Putamen (tissue), 1 donor: ENCODE measurements around the gene BEAN1.
"Not testable (repeated sequence)": the region's sequence is repeated elsewhere in the genome, so short reads cannot be mapped to it uniquely, and the experiment has no call there.

Experiments
- DNase-seq: peaks from one replicate; pipeline ENCODE4 v3.0.0-alpha.2; 2016; ENCODE audit warnings: low spot score

Gene BEAN1

DNA sequence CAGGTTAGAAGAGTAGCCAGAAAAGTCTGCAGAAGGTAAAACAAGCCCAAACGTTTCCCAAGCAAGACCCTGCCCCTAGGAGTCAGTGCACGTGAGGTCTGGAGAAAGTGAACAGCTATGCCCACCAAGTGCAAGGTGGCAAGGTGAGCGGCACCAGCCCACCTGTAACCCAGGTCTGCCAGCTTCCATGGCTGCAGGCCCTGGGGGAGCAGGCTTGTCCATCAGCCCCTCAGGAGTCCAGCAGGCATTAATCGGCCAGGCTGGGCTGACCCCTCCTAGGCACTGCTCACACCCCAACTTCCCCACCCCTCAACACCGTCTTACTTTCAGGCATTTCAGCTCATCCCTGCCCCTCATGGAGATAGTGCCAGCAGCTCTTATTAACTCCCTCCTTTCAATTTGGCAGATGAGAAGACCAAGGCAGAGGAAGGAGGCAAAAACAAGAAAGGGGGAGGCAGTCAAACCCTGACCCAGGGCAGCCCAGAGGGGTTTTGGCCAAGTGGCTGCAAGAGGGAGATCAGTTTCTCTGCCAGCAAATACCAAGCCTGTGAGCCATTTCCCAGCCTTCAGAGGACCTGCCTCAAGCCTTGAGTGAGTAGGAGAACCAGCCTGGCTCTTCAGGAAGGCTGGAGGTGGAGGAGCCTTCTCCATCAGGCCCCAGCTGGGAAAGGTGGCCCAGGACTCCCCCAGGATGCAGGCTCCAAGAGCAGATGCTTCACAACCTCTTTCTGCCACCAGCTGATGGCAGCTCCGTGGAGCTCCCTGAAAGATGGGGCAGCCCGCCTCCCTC lies 14.7 kb downstream of the BEAN1 start:
- no peak for DNase-seq

DNA sequence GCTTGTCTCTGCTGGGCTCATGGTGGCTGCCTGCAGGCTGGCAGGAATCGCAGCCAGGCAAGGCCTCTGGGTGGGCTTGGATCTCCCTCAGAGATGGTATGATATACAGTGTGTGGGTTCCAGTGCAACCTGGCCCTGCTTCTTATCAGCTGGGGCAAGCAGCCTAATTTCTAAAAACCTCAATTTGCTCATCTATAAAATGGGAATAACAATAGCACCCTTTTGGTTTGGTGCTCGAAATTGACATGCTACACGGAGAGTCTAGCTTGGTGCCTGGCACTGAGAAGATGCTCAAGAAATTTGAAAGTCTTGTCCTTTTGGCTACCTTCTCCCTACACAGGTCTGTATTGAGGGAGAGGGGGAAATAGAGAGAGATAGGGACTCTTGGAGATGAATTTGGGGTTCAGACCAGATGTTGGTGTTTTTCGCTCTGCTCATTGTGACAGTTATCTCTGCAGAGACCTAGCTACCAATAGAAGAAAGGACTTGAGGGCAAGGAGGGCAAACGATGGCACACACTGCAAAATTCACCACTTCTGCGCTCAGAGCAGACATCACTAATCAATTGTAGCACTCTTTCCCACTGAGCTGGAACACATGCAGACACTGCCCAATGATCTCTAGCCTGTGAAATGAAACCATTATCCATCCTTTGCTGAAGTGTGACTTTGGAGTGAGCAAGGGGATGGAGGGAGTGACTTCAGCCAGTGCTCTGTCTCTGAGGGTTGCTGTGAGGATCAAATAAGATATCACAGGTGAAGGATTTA lies 15.6 kb downstream of the BEAN1 start:
- no peak for DNase-seq

DNA sequence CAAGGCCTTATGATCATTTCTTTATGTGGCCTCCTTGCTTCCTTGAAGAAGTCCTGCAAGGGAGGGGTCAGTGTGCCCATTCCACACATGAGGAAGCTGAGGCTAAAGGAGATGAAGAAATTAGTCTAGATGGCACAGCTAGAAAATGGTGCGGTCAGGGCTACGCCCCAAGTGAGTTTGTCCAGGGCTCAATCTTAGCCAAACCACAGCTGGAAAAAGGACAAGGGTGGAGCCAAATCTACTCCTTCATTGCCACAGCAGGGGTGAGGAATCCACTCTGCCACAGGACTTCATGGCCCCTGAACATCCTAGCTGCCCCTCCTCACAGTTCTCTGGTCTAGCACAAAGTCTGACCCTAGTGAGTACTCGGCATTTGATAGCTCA lies 16.2 kb downstream of the BEAN1 start:
- DNase-seq = no peak

DNA sequence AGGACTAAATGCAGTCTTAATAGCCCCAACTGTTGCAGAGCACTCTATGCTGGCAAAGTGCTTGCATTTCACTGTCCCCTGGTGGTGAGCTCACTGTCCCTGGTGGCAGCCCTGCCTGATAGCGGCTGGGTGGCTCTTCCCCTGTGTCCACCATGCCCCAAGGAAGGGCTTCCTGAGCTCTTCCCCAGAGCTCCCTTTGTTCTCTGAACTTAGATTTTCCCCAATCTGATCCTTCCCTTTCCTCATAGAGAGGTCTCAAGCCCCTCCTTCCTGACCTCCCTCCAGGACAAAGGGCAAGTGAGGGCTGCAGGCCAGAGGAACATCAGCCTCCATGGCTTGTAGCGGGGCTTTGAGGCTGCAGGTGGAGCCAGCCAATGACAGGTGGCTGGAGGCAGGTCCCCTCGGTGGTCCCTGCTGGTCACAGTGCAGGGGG lies 17.0 kb downstream of the BEAN1 start:
- DNase-seq = no peak

DNA sequence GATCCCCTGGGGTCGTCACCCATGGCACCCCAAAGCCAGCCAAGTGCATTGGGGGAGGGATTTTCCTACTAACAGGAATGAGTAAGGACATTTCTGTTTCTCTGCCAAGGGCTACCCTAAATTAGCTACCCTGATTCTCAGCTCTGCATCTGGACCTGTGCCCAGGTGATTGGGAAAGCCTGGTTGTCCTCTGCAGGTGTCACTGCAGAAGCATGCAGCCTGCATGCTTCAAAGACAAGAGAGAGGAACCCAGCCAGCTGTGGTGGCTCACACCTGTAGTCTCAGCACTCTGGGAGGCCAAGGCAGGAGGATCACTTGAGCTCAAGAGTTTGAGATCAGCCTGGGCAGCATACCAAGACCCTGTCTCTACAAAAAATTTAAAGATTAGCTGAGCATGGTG lies 19.6 kb downstream of the BEAN1 start:
- no peak for DNase-seq

DNA sequence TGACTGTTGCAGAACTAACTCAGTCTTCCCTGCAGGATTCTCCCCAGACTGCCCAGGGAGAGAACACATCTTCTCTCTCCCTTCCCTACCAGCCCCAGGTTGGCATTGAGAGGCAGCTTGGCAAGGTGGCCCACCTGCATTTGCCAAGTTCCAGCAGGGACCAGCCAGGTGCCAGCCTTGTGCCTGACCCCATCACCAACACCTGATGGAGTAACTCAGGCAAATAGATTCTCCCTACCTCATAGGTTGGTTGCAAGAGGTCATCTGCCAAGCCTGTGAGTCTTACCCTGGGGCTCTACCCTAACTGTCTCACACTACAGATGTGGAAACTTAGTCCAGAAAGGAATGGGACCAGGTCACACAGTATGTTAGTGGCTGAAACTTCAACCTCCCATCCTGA lies 20.4 kb downstream of the BEAN1 start:
- no peak for DNase-seq

DNA sequence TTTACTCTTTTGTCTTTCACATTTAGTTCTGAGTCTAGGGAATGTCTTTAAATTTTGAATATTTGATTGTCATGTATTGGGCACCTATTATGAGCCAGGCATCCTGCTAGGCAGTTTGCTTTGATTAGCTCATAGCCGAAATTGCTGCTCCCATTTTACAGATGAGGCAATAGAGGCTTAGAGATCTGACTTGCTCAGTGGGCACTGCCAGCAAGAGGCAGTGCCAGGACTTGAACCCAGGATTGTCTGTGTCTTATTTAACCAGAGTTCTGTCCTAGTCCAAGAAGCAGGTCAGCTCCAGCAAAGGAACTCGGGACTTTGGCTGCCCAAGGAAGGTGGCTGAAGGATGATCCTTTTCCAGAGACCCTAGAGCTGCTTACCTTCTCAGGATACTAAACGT lies 24.5 kb downstream of the BEAN1 start:
- no peak for DNase-seq

DNA sequence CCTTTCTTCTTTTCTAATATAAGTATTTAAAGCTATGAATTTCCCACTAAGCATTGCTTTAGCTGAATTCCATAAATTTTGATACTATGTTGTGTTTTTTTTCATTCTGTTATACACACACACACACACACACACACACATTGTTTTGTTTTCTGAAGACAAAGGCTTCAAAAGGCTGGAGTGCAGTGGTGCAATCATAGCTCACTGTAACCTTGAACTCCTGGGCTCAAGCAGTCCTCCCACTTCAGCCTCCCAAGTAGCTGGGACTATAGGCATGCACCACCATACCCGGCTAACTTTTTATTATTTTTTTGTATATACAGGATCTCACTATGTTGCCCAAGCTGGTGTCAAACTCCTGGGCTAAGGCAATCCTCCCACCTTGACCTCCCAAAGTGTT lies 26.1 kb downstream of the BEAN1 start:
- DNase-seq = not testable (repeated sequence)

DNA sequence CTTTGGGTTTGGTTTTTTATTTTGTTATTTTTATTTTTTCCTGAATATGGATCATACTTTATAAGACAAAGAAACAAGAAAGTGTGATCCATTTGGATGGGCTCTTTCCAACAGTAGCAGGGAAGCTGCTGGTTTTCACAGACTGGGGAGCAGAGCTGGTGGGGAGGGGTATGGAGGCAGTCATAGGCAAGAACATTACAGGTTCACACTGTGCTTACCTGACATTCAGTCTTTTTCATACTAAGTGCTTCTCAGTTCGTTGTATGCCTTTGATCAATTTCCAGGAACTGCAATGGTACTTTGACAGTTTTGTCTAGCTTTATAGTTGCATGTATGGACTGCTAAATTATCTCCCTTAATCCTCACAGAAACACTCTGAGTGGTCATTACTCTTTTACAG lies 27.7 kb downstream of the BEAN1 start:
- DNase-seq = no peak

DNA sequence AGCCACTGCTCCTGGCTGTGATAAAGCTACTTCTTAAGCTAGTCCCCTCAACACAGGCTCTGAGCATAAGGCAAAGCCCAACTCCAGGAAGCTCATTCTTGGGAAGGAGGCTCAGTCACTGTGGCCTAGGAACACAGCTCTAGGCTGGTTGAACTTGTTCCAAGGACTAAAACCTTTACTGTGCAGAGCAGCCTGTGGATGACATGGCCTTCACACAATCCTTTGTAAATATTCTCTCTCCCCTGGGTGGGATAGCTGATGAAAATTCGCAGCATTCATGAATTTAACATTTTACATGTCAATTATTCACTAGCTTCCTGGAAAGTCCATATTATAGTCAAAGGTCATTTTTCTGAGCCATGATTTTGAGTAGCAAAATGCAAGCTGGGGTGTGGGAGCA lies 28.9 kb downstream of the BEAN1 start:
- no peak for DNase-seq

DNA sequence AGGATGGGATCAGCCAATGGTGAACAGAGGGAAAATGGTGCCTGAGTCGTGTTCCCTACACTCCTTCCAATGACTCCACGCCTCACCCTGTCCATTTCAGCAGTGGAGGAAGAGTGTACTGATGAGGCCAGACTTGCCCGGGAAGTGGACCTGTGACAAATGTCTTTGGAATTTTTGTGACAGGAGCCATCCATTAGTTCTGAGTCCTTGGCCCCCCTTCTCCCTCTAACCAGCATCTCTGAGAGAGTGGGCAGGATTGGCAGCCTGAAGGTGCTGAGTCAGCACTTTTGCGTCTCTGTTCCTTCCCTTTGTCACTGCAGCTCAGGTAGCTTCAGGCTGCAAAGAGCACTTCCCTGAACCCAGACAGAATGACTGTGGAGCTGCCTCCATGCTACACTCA lies 30.8 kb downstream of the BEAN1 start:
- no peak for DNase-seq

DNA sequence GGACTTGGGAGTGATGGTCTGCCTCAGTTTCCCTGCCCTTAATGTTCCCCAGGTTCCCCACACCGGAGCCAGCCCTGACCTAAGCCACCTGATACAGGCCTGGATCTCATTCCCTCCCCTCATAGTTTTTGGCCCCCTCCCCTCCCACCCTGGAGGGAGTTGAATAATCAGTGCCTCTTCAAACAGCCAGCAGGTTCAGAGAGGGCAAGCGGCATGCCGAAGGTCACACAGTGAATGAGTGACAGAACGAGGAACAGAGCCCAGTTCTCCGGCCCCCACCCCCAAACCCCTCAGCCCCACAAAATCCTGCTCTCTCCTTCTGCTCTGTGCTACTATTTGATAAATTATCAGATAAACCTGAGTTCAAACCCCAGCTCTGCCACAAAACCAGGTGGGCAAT lies 31.2 kb downstream of the BEAN1 start:
- no peak for DNase-seq

DNA sequence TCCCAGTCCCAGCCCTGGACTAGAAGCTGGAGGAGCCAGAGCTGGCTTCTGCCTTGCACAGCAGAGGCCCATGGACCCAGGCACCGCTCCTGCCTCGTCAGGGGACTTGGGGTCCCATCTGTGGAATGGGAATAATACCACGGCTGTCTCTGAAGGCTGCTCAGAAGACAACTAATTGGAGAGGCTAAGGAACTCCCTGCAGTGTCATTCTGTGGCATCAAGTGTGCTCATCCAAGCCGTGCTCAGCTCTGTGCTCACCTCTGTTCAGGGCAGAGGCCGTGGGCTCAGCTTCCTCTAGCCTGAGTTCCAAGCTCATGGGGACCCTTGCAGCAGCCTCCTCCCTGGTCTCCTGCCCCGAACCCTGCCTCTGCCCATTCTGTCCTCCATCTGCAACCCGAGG lies 31.8 kb downstream of the BEAN1 start:
- DNase-seq = no peak

DNA sequence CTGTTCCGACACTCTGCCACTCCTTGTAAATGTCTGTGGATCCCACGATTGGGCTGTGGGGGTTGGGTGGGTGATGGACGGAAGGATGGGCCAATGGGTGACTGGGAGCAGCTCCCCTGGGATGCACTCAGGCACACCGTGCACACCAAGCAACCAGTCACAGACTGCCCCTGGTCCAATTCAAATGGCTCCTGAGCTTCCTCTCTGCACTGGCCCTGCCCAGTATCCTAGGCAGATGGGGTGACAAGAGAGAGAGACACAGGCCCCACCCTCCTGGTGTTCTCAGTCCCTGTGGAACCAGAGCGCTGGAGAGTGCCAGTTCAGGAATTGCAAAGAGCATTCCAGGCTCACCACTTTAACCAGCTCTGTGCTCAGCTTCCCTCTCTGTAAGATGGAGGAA lies 32.8 kb downstream of the BEAN1 start:
- DNase-seq = no peak

DNA sequence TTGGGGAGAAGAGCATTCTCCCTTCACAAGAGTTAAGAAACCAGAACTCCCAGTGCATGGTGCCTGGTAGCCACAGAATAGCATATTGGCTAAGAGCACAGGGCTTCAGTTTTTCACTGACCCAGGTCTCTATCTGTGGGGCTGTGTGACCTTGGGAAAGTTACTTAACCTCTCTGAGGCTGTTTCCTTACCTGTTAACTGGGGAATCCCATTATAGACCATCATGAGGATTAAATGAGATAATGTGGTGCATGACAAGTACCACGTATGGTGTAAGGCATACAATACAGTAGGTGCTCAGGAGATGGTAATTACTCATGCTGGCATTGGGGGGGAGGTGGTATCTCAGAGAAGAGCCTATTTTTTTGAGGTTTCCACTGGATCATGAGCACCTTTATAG lies 33.6 kb downstream of the BEAN1 start:
- DNase-seq = no peak

DNA sequence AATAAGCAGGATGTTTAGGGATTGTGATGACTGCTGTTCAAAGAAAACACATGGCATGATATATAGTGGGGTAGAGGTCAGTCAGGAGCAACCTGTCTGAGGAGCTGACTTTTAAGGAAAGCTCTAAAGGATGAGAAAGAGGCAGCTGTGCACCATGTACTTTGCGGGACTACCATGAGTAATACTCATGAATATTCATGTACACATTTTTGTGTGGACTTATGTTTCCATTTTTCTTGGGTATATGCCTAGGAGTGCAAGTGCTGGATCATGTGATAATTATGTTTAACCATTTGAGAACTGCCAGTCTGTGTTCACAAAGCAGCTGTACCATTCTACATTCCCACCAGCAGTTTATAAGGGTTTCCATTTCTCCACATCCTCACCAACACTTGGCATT lies 35.8 kb downstream of the BEAN1 start:
- no peak for DNase-seq

DNA sequence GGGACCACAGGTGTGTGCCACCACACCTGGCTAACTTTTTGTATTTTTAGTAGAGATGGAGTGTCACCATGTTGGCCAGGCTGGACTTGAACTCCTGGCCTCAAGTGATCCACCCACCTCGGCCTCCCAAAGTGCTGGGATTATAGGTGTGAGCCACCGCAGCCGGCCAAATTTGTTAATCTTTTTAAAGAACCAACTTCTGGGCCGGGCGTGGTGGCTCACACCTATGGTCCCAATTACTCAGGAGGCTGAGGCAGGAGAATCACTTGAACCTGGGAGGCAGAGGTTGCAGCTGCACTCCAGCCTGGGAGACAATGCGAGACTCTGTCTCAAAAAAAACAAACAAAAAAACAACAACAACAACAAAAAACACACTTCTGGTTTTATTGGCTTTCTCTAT lies 38.9 kb downstream of the BEAN1 start:
- DNase-seq = not testable (repeated sequence)

DNA sequence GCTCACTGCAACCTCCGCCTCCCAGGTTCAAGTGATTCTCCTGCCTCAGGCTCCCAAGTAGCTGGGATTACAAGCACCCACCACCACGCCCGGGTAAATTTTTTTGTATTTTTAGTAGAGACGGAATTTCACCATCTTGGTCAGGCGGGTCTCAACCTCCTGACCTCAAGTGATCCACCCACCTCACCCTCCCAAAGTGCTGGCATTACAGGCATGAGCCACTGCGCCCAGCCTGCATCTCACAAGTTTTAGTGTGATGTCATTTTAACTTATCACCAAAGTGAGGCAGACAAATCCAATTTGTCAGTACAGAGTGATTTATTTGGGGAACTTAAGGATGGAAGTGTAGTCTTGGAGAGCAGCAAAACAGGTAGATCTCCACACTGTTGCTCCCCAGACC lies 39.5 kb downstream of the BEAN1 start:
- not testable (repeated sequence) for DNase-seq

DNA sequence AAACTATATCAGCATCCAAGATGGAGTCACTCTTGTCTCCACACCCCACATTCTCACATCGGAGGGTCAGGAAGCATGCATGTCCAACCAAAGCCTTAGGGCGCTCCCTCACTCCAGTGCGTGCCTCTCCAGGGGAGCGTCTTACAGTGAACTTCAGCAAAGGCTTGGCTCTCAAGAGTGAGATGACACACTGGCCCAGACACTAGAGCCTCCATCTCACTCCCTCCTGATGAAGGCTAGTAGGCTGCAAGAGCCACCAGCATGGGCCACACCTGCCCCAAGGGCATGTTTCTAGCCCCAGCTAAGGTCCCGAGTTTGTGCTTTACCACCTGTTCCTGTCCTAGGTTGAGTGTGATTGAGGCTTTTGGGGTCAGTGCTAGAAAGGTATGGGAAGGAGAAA lies 40.5 kb downstream of the BEAN1 start:
- DNase-seq = no peak

DNA sequence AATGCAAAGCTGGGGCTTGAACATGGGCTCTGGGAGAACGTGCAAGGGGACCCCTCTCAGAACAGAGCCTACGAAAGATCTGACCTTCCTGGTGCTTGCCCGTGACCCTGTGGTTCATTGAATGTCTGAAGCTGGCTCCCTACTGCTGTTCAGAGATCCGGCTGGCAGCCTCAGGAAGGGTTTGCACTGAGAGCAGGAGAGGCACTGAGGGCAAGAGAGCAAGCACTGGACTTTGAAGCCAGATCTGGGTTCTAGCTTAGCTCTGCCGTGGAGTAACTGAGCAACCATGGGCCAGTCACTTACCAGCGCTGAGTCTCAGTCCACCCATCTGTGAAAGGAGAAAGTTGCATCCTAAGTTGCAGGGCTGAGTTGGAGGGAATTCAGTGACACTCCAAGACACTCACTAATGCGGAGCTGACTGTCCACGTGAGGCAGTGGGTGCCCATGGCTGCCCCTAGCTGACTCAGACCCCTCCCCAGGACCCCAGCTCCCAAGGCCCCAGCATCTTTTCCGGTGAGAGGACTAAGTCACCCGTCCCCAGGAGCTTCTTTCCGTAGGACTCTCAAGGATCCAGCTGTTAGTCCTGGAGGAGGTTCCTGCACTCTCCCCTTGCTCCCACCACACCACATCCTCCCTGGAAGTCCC lies 41.3 kb downstream of the BEAN1 start:
- DNase-seq = no peak

DNA sequence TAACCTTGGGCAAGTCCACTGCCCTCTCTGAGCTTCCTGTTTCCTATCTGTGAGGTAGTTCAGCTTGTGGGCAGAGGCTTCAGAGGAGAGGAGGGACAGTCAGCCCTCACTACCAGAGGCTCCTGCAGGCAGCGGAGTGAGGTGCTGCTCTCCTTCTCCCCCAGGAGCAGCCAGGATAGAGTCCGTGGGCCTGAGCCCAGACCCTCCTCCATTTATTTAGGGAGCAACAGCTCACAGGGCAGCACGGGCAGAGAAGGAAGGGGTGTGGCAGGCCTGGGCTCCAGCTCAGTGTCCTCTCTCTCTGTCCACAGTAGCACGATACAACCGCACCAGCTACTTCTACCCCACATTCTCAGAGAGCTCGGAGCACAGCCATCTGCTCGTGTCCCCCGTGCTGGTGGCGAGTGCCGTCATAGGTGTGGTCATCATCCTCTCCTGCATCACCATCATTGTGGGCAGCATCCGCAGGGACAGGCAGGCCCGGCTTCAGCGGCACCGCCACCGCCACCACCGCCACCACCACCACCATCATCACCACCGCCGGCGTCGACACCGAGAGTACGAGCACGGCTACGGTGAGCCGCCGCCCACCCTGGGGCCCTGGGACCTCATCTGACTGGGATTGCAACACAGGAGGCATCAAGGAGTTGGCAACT lies 42.3 kb downstream of the BEAN1 start:
- no peak for DNase-seq

DNA sequence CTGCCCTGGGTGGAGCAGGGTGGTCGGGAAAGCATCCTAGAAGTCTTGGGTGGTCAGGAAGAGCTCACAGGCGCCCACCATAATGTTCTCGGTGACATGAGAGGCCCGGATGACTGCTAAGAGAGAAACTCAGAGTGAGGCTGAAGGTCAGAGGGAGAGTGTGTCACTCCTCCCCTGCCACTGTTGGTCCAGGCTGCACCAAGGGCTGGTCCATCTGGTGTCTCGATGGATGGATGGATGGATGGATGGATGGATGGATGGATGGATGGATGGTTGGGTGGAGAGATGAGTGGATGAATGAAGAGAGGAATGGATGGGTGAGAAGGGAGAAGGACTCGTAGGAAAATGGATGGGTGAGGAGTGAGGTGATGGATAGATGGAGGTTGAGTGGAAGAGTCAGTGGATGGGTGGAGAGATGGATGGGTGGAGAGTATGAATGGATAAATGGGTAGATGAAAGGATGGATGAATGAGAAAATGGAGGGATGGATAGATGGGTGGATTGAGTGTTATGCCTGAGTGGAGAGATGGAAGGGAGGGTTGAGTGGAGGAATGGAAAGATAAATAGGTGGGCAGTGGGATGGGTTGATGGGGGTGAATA lies 43.0 kb downstream of the BEAN1 start:
- no peak for DNase-seq
